Fibroblast of the aortic adventitia (primary cell): ENCODE data around the gene DDR1. TPM values are rescaled to one million over a fixed set of nuclear protein-coding genes. Genes with fewer than 3 reads are reported as not detected.
A peak's percentile ranks its signal among the peaks of the same experiment; 100 is the strongest.

Source experiments
- DNase-seq: peaks from one replicate; pipeline ENCODE4 v3.0.0-alpha.2; 2010; ENCODE audit warnings: low read depth
- H3K4me3 ChIP-seq: 2 replicates; pipeline ENCODE4 v1.5.1; 2011; ENCODE audit warnings: low read depth, mild to moderate bottlenecking, control low read depth, low read length, moderate library complexity
- total RNA-seq: library from RNA; depleted of rRNA; stranded (reverse); fragments of >200 nt; gene quantifications from 2 replicates; pipeline ENCODE4 v1.2.3, GENCODE V29; 2012; ENCODE audit warnings: low replicate concordance
- TF ChIP-seq, protein P1 (sequence below): IDR thresholded peaks from 2 replicates; pipeline ENCODE4 v1.5.1; 2011; ENCODE audit warnings: mild to moderate bottlenecking, low read length, control low read depth, inconsistent platforms; ENCODE audit not compliant: insufficient read depth

The DDR1 gene
- total RNA-seq, 1 donor: 7.7 TPM

DNA sequence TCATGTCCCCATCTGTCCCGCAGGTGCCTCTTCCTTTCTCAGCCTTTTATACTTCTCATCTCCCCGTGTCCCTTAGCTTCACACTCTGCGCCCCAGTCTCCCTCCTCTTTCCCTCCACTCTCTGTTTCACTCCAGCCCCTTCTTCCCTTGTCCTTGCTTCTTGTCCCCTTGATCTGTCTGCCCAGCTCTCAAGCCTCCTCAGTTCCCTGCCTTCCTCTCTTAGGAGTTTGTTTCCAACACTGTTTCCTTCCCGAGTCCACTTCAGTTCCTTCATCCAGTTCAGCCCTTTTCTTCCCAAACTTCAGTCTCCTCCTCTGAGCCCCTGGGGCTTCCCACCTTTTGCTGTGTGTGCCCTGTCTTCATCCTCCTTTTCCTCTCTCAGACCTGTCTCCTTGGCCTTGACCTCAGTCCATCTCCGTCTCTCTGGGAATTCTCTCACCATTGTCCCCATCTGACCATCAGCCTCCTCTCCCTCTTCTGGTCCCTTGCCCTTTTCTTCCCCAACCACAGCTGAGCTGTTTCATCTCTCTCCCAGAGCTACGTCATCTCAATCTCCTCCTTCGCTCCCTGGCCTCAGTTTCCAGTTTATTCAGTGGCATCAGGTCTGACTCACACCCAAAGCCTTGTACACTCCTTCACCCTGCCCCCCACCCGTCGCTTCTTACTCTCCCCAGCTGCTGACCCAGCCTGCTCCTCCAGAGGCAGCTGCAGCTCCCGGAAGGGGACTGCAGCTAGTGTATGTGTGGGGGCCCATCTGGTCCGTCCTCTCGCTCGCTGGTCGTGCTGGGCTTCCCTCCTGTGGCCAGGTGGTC is 2.7 kb upstream of the DDR1 start:
- DNase-seq: no peak
- TF ChIP-seq, protein P1, sequence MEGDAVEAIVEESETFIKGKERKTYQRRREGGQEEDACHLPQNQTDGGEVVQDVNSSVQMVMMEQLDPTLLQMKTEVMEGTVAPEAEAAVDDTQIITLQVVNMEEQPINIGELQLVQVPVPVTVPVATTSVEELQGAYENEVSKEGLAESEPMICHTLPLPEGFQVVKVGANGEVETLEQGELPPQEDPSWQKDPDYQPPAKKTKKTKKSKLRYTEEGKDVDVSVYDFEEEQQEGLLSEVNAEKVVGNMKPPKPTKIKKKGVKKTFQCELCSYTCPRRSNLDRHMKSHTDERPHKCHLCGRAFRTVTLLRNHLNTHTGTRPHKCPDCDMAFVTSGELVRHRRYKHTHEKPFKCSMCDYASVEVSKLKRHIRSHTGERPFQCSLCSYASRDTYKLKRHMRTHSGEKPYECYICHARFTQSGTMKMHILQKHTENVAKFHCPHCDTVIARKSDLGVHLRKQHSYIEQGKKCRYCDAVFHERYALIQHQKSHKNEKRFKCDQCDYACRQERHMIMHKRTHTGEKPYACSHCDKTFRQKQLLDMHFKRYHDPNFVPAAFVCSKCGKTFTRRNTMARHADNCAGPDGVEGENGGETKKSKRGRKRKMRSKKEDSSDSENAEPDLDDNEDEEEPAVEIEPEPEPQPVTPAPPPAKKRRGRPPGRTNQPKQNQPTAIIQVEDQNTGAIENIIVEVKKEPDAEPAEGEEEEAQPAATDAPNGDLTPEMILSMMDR: no peak
- H3K4me3 ChIP-seq: no peak overlapping the region

DNA sequence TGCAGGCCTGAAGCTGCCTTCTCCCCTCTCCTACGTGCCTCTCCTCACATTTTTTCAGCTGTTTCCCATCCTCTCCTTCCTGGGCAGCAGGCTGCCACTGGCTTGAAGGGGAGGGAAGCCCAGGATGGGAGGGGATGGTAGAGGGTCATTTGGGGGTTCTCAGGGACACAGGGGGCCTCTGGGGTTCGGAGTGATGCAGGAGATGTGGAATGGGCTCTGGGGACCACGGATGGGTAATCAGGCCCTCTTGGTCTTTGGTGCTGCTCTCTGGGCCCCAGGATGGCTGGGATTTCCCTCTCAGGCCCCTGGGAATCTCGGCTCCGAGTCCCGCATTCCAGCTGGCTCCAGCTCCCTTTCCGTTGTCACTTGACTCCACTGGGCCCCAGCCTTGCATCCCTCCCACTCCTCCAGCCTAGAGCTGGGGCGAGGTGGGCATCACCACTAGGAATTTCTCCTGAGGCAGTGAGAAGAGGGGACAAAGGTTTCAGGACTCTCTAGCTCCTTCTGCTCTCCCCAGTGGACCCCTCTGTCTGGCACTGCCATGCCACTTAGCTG is 2.0 kb upstream of the DDR1 start:
- DNase-seq: no peak
- TF ChIP-seq, protein P1: no peak
- no peak overlapping the region for H3K4me3 ChIP-seq

DNA sequence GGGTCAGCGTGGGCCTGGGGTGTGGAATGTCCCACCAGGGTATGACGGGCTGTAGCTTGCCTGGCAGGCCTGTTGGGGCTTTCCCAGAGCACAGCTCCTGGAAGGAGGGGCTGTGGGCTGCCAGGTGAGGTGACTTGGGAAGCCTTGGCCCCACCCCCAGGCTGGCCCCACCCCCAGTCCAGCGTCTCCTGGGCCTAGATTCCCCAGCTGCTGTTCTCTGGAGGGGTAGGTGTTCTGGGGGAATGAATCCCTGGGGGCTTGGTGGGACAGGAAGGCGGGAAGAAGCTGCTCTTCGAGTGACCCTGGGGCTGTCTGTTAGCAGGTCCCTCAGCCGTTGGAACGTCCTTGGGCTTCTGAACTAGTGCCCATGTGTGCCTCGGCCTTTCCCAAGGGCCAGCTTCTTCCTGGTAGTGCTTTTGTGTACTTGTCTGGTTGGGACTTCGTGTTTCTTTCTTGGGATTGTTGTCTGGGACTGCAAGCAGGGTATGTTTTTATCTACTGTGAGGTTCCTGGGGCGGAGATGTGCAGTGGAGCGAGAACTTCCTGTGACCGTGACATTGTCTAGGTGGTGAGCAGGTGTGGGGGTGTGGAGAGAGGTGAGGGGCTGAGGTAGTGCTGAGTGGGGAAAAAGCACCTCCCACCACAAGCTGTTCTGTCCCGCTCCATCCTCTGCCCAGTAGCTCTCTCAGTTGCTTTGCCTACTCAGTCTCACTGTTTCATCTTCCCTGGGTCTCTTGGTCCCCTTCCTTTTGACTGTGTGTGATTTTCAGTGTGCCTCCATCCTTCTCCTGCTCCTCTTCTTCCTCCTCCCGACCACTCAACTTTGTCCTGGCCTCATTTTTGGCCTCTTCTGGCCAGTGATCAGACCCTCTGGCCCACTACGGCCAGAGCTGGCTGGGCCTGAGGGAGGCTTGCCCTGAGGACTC is 1.3 kb upstream of the DDR1 start:
- DNase-seq: no peak
- H3K4me3 ChIP-seq: no peak overlapping the region
- TF ChIP-seq, protein P1: no peak

DNA sequence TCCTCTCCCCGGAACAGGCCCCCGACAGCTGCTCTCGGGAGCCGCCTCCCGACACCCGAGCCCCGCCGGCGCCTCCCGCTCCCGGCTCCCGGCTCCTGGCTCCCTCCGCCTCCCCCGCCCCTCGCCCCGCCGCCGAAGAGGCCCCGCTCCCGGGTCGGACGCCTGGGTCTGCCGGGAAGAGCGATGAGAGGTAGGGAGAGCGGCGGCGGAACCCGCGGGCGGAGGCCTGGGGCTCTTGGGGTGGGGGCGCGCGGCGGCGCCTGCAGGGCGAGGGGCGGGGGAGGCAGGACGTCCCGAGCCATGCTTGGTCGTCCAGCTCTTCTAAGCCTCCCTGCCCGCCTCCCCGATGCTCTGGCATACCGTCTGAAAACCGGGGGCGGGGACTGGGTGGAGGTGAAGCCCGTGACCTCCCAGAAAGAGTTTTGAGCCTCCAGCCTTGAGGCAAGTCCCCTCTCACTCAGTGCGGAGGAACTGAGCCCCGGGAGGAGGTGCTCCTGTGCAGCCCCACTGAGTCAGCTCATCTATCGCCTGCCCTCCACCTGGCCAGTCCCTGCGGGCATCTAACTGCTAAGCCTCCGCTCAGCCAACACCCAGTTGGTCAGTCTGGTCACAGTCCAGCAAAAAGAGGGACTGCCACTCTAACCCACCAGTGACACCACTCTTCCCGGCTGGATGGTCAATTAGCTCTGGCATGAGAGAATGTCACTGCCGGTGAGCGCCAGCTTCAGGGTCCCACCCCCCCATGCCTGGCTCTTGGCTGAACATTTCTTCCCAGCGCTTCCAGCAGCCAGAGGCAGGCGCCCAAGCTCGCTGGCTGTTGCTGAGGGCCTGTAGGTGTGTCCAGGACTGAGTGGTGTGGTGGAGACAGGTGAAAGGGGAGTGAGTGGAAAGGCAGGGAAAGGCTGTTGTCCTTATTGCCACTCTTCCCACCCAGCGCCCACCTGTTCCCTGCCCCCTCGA is 482 bp downstream of the DDR1 start:
- no peak for DNase-seq
- TF ChIP-seq, protein P1: no peak
- peak overlapping the region; percentile 78 for H3K4me3 ChIP-seq

DNA sequence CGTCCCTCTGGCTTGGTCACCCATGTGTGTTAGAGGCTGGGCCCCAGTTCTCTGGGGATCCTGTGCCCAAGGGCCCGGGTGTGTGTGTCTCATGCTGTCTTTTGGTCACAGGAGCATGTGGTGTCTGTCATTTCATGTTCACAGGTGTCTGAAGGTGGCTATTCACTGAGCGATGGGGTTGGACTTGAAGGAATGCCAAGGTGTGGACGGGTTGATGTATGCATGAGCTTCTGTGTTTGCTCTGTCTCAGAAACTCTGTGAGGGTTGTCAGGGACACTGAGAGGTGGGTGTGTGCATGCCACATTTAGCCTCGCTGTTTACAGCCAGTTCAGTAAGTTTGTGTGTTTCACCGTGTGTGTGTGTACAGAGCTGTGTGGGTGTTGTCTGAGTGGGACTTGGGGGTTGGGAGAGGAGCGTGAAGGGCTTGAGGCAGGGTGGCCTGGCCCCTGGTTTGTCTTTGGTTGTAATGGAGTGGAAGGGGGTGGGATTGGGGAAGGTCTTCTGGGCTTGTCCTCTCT is 1.2 kb downstream of the DDR1 start:
- no peak for DNase-seq
- TF ChIP-seq, protein P1: no peak
- peak overlapping the region; percentile 78 for H3K4me3 ChIP-seq
